ENCODE results near the gene TXNRD2.

The TXNRD2 gene

GRCh38 chr22:19966908-19967750 is 25.5 kb upstream of the TXNRD2 start:
- DNase-seq (ENCODE audit: low spot score): no peak
- FAIRE-seq: peak; percentile 63

DNA sequence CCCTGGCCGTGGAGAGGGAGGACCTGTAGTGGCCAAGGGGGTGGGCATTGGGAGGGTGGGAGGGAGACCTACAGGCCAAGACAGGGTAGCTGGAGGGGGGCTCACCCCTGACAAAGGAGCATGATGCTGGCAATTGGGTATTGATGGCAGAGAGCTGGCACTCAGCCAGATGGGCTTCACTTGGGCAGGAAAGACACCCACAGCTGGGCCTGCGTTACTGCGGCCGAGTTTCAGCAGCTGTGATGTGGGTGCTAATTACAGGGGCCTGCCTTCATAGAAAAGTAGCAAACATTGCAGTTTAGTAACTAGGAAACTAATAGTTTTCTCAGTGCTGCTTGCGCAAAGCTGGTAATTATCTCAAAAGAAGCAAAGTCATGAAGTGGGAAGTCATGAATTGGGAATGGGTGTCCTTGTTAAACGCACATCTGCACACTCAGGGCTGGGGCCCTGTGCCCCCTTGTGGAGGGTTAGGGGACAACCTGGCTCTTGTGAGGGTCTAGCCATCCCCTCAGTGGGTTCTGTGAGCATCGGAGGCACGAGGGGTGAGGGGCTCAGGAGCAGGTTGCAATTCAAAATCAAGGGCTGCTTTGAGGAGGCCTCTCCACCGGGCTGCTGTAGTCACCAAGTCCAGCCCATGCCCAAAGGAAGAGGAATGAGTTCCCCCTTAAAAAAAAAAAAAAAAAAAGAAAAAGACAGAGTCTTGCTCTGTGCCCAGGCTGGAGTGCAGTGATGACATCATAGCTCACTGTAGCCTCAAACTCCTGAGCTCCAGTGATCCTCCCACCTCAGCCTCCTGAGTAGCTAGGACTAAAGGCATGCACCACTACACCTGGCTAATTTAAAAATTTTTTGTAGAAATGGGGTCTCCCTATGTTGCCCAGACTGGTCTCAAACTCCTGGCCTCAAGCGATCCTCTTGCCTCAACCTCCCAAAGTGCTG is 24.4 kb upstream of the TXNRD2 start:
- DNase-seq (ENCODE audit: low spot score) (no peak), FAIRE-seq (no peak)

GRCh38 chr22:19964701-19965386 is 23.2 kb upstream of the TXNRD2 start:
- FAIRE-seq (no peak), DNase-seq (ENCODE audit: low spot score) (no peak)

DNA sequence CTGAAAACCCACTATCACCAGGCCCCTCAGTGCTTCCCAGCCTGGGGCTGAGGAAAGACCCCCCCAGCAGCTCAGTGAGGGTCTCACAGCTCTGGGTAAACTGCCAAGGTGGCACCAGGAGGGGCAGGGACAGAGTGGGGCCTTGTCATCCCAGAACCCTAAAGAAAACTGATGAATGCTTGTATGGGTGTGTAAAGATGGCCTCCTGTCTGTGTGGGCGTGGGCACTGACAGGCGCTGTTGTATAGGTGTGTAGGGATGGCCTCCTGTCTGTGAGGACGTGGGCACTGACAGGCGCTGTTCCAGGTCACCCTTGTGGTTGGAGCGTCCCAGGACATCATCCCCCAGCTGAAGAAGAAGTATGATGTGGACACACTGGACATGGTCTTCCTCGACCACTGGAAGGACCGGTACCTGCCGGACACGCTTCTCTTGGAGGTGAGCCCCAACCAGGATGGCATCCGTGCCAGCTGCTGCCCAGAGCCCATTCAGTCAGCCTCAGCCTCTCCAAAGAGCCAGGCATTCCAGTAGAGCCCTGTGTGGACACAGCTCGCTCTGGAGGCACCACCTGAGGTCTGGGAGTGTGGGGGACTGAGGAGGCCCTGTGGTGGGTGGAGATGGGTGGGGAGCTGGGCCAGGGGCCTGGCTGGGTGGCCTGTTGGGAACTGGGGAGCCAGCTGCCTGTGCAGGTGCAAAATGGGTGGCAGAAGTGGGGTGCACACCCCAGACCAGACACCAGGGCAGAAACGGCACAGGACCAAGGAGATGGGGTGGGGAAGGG is 22.4 kb upstream of the TXNRD2 start:
- FAIRE-seq (no peak), DNase-seq (ENCODE audit: low spot score) (no peak)

GRCh38 chr22:19962909-19963806 is 21.5 kb upstream of the TXNRD2 start:
- FAIRE-seq: no peak
- no peak for DNase-seq (ENCODE audit: low spot score)

DNA sequence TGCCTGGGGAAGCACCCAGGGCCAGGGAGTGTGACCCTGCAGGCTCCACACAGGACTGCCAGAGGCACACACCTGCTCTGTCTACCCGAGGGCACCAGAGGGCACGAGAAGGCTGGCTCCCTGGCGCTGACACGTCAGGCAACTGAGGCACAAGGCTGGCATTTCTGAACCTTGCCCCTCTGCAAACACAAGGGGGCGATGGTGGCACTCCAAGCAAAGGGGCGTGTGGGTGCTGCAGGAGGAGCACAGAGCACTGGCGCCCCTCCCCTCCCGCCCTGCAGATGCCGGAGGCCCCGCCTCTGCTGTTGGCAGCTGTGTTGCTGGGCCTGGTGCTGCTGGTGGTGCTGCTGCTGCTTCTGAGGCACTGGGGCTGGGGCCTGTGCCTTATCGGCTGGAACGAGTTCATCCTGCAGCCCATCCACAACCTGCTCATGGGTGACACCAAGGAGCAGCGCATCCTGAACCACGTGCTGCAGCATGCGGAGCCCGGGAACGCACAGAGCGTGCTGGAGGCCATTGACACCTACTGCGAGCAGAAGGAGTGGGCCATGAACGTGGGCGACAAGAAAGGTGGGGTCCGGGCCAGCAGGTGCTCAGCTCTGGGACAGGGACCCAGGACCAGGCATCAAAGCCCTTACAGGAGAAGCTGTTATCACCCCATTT is 20.8 kb upstream of the TXNRD2 start:
- FAIRE-seq: peak; percentile 42

DNA sequence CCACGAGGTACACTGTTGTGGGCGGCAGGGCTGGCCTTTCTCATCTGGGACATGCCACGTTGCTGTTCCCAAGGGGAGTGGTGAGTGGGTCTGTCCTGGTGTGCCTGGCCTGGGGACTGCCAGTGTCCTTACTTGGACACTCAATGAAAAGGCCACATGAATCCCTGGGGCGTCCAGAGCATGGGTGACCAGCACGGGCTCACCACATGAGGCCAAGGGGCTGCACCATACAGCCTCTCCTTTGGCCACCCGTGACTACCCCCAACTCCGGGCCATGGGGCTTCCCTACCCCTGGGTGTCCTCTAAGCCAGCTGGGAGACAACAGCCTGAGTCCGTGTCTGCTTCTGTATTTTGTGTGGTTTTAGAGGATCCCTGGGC is 20.2 kb upstream of the TXNRD2 start:
- DNase-seq (ENCODE audit: low spot score): no peak
- FAIRE-seq: no peak

More for the DNA sequence above, 20.8 kb upstream of the TXNRD2 start:
- peak; percentile 92 for DNase-seq (ENCODE audit: low spot score)

- DNase-seq (ENCODE audit: low spot score) (no peak), FAIRE-seq (no peak)
Observed at GRCh38 chr22:19961201-19961580, 19.6 kb upstream of the TXNRD2 start.

GRCh38 chr22:19960491-19961200 is 19.0 kb upstream of the TXNRD2 start:
- no peak for FAIRE-seq
- DNase-seq (ENCODE audit: low spot score): no peak

GRCh38 chr22:19959587-19960490 is 18.2 kb upstream of the TXNRD2 start:
- no peak for DNase-seq (ENCODE audit: low spot score)
- no peak for FAIRE-seq

GRCh38 chr22:19959043-19959586 is 17.5 kb upstream of the TXNRD2 start:
- FAIRE-seq (peak; percentile 17), DNase-seq (ENCODE audit: low spot score) (no peak)

- FAIRE-seq: no peak
- no peak for DNase-seq (ENCODE audit: low spot score)
Observed at GRCh38 chr22:19958083-19959042, 16.7 kb upstream of the TXNRD2 start.

- no peak for FAIRE-seq
- DNase-seq (ENCODE audit: low spot score): no peak
Observed at GRCh38 chr22:19957445-19957844, 15.8 kb upstream of the TXNRD2 start.

- FAIRE-seq (no peak), DNase-seq (ENCODE audit: low spot score) (no peak)
Observed at GRCh38 chr22:19955241-19956128, 13.9 kb upstream of the TXNRD2 start.

DNA sequence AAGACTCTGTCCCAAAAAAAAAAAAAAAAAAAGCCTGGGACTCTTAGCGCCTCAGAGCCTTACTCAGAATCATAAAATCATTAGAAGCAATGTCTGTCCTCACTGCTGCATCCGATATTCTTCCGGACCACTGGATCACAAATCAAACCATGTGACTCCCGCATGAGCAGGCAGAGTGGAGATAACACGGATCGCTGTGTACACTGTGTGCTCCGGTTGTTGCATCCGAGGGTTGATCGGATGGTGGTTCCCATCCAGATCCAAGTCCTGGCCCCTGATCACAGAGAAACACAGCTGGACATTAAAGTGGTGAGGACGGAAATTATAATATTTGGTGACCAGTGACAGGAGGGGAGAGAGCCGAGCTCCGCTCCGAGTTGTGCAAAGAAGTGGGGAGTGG is 9.7 kb upstream of the TXNRD2 start:
- no peak for FAIRE-seq
- DNase-seq (ENCODE audit: low spot score): no peak
